Measurements from ENCODE around the gene POLL.
"Not testable (repeated sequence)": the region's sequence is repeated elsewhere in the genome, so short reads cannot be mapped to it uniquely, and the experiment has no call there.

Gene POLL

DNA sequence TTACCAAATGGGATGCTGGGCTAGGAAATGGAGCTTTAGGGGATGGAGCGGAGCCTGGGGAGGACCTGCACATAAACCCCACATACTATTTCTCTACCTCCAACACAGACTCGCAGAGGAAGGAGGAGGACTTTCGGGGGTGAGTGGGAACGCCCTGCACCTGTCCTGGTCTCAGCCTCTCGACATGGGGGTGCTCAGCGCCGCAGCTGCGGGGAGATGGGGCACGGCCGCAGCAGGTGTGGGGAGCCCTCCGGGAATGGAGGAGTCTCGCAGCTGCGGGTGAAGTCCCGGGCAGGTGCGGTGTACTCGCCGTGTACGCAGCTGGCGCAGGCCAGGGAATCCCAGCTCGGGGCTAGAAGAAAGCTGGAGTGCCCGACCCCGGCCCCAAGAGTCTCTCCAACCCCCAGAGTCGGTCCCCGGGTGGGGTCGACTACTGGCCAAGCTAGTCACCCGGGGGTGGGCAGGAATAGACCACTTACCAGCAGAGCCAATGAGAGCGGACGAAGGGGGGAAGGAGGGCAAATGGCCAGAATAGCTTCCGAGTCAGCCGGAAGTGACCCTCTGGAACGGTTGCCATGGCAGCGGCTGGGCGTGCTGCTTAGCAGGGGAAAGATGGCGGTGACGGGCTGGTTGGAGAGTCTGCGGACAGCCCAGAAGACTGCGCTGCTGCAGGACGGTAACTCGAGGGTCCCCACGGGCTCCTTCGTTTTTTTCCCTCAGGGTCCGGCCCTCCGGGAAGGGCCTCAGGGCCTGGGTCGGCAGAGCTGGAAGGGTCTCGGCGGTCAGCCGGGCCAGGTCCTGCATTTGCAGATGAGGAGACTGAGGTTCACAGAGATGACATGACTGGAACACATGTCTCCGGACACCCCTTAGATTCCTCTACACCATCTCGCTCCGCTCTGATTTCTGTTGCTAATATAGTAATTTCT lies at the start of gene POLL, which contains the start of gene DPCD:
Gene POLL (minus strand): TSS at position 533 of the 929 bp plus-strand sequence. CDS start 897 bp downstream, outside the sequence.
Gene DPCD (plus strand): TSS at position 597 of the 929 bp plus-strand sequence. CDS start 16 bp downstream, at position 613.
- TF ChIP-seq, protein P1, sequence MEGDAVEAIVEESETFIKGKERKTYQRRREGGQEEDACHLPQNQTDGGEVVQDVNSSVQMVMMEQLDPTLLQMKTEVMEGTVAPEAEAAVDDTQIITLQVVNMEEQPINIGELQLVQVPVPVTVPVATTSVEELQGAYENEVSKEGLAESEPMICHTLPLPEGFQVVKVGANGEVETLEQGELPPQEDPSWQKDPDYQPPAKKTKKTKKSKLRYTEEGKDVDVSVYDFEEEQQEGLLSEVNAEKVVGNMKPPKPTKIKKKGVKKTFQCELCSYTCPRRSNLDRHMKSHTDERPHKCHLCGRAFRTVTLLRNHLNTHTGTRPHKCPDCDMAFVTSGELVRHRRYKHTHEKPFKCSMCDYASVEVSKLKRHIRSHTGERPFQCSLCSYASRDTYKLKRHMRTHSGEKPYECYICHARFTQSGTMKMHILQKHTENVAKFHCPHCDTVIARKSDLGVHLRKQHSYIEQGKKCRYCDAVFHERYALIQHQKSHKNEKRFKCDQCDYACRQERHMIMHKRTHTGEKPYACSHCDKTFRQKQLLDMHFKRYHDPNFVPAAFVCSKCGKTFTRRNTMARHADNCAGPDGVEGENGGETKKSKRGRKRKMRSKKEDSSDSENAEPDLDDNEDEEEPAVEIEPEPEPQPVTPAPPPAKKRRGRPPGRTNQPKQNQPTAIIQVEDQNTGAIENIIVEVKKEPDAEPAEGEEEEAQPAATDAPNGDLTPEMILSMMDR (IDR thresholded peaks at IDR 0.05; ENCODE audit: low read depth, low read length), result no peak
- H3K4me3 ChIP-seq (ENCODE audit: low read depth, low read length), result peak within 1 kb of the TSS; percentile 93

DNA sequence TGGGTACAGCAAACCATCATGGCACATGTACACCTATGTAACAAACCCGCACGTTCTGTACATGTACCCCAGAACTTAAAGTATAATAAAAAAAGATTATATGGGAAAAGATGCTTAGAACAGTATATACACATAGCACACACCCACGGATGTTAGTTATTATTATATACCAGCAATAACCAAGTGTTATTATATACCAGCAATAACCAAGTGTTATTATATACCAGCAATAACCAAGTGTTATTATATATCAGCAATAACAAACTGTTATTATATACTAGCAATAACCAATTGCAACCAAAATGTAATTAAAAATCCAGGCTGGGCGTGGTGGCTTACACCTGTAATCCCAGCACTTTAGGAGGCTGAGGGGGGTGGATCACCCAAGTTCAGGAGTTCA lies 45.5 kb upstream of the POLL start:
- not testable (repeated sequence) for H3K4me3 ChIP-seq (ENCODE audit: low read depth, low read length)

DNA sequence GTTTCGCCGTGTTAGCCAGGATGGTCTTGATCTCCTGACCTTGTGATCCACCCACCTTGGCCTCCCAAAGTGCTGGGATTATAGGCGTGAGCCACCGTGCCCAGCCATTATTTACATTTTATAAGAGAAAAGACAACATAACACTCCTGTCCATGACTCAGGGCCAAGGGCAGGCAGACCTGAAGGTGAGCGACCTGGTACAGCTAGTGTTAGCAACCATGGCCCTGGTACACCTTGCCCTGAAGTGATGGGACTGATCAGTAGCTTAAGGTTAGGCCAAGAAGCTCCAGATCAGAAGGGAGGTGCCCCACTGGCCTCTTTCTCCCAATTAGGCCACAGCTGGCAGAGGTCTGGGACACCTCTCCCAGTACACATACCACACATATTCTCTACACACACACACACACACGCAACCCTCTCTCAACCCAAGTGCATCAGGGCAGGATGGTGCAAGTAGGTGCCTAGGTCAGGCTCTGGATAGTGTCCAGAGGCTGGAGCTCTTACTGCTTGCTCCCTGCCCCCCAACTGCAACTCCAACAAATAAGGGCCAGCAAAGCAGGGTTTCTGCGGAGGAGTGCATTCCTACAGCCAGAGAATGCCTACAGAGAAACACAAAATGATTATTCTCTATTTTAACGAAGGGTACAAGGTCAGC lies 43.9 kb upstream of the POLL start:
- TF ChIP-seq, protein P1 (IDR thresholded peaks at IDR 0.05; ENCODE audit: low read depth, low read length), result no peak
- no peak overlapping the region for H3K4me3 ChIP-seq (ENCODE audit: low read depth, low read length)

DNA sequence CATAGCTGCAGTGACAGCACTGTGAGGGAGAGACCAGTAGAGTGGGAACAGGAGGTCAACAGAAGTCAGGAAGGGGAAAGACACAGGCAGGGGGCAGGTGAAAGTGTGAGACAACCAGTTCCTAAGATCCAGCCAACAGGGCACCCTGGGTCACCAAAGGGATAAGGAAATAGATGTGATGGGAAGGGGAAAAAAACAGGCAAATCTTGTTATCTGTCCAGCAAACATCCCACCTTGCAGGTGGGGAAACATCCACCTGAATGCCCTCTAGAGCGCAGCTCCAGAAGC lies 42.5 kb upstream of the POLL start:
- H3K4me3 ChIP-seq (ENCODE audit: low read depth, low read length), result no peak overlapping the region
- TF ChIP-seq, protein P1 (IDR thresholded peaks at IDR 0.05; ENCODE audit: low read depth, low read length), result no peak

DNA sequence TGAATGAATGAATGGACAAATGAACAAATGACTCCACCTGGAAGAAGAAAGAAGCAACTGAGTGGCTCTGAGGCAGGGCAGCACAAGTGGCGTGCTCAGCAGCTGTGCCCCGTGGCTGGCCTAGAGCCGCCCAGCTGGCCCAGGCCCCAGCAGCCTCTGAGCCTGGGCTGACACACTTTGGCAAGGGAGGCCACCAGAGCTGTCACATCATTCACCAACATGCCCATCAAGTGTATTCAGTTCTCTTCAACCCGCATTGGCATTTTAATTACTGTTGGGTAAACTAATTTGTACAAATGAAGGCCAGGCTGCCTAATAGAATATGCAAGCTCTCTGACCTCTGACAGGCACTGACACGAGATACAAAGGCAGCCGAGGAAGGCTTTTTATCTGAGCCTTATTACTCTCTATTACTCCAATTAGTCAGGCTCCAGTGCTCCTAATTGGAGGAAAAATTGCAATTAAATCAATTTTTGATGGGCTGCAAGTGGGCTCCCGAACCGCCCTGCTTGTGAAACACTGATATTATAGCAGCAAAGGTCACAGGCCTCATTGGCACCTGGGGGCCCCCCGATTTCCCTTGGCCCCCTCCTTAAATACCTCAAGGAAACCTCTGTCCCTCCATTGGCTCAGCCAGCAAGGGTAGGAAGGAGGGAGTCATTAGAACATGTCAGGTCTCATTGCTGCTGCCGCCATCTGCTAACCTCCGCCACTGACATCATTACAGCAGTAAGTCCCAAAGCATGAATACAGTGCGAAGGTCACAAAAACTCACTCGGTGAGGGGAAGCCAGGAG lies 42.0 kb upstream of the POLL start:
- no peak overlapping the region for H3K4me3 ChIP-seq (ENCODE audit: low read depth, low read length)
- TF ChIP-seq, protein P1 (IDR thresholded peaks at IDR 0.05; ENCODE audit: low read depth, low read length), result no peak

DNA sequence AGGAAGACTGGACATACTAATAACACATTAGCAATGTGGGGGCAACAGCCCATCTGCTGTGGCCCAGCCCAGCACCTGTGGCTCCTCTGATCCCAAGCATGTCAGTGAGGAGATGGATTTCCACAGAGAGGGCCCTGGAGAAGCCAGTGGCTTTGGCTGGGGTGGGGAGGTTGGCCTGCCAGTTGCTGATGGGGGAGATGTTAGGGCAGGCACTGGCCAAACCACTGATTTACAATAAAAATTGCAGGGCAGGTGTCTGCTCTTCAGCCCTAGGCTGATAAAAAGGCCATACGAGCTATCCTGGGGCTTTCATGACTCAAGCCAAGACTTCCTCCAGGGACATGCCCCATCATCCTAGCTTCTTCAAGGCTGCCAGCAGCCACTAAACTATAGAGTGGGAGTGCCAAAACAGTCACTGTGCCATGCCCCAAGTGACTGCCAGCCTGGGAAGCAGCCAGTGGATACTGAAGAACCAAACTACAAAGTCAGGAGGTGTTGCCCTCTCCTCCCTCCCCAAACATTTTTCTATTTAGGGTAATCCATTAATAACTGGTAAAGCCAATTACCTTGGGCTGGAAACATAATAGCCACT lies 37.9 kb upstream of the POLL start:
- TF ChIP-seq, protein P1 (IDR thresholded peaks at IDR 0.05; ENCODE audit: low read depth, low read length), result no peak
- no peak overlapping the region for H3K4me3 ChIP-seq (ENCODE audit: low read depth, low read length)

DNA sequence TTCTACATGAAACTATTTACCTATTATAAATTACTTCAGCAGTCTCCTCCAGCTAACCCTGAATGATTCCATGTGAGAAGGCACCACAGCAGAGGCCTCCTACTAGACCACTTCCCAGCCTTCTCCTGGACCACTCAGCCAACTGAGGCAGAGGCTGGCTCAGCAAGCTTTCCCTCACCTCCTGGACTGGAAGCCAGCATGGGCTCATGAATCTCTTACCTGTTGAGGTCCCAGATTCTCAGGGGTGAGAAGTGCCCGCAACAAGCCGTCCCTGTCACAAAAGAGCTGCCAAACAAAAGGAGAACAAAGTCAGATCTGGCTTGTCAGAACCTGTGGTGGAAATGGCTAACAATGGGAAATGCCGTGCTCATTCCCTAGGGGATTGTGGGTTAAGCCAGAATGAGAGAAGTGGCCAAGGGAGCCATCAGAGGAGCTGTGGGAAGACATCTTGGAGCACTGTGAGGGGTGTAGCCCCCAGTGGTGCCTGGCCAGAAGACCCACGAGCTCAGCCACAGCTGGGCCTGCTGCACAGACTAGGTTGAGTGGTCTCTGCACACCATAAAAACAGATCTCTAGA lies 36.6 kb upstream of the POLL start:
- no peak overlapping the region for H3K4me3 ChIP-seq (ENCODE audit: low read depth, low read length)
- TF ChIP-seq, protein P1 (IDR thresholded peaks at IDR 0.05; ENCODE audit: low read depth, low read length), result no peak

All from WI38 (cell line).